ENCODE results near the gene HERPUD2.
"Not testable (repeated sequence)": the region's sequence is repeated elsewhere in the genome, so short reads cannot be mapped to it uniquely, and the experiment has no call there.

Gene HERPUD2

DNA sequence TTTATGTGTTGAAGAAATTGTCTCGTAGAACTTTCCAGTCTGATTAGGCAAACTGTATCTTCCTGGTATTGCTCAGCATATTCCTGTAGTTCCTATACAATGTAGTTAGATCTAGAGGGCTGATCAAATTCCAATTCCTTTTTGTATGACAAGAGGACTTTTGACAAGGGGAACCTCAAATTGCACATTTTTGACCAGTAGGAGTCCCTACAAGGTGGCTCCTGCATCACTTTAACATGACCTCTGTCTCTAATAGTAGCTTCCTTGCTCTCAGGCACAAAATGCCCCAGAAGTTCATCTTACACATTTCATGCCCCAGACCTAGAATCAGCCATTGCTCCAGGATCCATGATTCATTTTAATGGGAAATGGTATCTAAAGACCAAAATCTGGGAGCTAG lies 18.7 kb downstream of the HERPUD2 start:
- DNase-seq = no peak

DNA sequence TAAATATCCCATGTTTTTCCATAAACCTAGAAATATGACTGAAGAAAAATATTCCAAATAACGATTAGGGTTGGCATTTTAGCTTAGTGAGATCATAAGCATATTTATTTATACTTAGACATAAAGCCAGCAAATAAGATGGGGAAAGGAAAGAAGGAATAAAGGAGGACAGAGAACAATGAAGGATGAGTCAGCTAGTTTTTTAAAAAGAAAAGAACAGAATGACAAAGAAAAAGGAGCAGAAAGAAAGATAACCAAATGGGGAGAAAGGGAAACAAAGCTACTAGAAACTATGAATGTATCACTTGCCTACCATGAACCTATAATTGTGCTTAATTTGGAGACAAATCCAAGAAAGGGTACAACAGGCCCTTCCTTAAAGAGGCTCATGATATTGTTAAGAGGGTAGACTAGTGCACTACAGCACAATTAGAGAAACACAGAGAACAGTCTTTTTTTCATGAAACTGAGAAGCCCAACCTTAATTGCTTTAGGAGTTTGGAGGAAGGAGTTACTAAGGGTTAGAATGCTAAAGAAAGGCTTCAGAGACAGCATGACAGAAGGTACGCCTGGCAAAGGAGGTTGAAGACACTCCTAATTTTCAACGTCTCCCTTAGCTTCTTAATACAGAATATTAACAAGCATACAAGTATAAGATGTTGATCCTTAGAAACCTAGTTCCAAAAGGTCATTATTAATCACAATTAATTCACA lies 23.9 kb downstream of the HERPUD2 start:
- DNase-seq = no peak

DNA sequence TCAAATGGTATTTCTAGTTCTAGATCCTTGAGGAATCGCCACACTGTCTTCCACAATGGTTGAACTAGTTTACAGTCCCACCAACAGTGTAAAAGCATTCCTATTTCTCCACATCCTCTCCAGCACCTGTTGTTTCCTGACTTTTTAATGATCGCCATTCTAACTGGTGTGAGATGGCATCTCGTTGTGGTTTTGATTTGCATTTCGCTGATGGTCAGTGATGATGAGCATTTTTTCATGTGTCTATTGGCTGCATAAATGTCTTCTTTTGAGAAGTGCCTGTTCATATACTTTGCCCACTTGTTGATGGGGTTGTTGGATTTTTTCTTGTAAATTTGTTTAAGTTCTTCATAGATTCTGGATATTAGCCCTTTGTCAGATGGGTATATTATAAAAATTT lies 34.5 kb downstream of the HERPUD2 start:
- DNase-seq = not testable (repeated sequence)

DNA sequence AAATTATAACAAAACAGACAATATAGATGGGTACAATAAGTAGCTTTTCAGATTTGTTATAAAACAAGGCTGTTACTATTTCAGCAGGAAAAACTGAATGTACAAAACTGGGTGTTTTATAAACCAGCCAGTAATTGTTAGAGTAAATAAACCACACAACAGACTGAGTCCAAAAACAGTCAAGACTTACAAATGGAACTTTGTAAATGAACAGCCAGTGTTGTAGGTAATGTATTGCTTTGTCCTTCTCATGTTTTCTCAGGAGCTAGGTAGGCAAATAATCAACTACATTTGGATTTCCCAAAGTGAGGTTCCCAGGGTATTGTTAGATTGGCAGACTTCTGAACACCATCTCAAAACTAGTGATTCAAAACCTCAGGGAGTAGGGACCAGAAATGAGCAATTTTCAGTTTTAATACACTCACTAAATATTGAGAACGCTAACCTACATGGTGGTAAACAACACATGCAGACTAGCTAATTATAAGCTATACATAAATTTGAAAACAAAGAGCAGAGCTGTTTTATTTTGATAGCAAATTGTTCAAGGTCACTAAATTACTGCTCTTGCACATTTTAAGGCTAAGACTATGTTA lies 36.2 kb downstream of the HERPUD2 start:
- no peak for DNase-seq

DNA sequence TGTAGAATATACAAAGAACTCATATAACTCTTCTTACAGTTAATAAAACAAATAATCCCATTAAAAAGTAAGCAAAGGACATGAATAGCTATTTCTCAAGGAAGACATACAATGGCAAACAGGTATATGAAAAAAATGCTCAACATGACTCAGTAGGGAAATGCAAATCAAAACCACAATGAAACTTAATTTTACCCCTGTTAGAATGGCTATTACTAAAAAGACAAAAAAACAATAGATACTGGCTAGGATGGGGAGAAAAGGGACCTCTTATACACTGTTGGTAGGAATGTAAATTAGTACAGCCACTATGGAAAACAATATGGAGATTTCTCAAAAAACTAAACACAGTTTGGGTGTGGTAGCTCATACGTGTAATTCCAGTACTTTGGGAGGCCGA lies 37.8 kb downstream of the HERPUD2 start:
- no peak for DNase-seq

DNA sequence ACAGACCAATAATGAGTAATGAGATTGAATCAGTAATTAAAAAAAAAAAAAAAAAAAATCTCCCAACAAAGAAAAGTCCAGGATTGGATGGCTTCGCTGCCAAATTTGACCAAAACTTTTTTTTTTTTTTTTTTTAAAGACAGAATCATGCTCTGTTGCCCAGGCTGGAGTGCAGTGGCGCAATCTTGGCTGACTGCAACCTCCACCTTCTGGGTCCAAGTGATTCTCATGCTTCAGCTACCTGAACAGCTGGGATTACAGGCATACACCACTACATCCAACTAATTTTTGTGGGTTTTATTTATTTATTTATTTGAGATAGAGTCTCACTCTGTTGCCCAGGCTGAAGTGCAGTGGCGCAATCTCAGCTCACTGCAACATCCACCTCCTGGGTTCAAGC lies 40.4 kb downstream of the HERPUD2 start:
- not testable (repeated sequence) for DNase-seq

DNA sequence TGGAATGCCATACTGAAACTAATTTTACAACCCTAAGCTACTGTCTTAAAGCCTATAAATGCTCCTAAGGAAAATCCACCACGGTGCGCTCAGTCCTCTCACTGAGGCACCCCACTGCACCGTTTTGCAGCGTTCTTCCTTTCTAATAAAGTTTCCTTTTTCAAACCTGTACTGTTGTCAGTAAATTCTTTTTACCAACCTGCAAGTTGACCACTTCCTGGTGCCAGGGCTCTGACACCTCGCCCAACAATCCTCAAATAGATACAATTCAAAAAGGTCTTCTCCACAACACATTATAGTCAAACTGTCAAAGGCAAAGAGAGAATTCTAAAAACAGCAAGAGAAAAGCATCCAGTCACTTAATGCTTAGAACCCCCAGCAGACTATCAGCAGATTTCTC lies 42.8 kb downstream of the HERPUD2 start:
- no peak for DNase-seq

DNA sequence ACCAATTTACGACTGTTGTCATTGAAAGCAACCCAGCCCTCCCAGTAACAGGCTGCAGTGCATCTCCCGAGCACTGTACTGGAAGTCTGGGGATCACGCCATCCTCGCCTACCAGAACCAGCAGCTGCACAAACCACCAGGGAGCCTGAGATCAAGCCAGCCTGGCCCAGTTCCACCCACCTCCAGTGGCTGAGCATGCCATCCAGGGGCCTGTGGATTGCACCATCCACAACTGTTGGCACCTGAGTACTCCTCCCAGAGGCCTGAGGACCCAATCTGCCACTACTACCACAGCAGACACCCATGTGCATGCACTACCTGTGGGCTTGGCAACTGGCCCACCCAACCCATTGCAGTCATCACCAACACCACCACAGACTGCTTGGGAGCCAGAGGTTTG lies 44.2 kb downstream of the HERPUD2 start:
- no peak for DNase-seq

DNA sequence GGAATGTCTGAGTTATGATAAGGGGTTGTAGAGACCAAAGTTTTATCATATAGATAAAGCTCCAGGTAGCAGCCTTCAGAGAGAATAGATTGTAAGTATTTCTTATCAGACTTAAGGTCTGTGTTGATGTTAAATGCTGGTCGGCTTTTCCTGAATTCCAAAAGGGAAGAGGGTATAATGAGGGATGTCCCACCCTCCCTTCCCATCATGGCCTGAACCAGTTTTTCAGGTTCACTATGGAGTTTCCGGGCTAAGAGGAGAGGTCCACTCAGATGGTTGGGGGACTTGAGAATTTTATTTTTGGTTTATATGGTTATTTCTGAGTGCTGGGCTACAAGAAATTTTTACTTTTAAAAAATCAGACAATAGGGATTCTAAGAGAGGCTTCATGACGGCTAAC lies 45.2 kb downstream of the HERPUD2 start:
- DNase-seq = no peak

DNA sequence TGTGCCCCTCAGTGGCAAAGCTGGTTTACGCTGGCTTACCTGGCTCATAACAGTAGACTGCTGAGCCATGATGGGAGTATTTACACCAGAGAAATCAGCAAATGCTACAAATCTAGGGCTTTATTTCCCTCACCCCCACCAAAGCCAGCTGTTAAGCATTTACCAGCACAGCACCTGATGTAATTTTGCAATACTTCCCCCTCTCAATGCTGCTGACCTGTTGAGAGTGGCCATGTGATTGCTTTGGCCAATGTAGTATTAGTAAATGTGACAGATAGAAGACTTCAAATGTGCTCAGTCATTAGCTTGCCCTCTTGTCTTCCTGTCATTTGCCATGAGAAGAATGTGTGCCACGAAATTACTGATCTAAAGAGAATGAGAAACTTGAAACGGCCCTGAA lies 46.6 kb downstream of the HERPUD2 start:
- DNase-seq = no peak

DNA sequence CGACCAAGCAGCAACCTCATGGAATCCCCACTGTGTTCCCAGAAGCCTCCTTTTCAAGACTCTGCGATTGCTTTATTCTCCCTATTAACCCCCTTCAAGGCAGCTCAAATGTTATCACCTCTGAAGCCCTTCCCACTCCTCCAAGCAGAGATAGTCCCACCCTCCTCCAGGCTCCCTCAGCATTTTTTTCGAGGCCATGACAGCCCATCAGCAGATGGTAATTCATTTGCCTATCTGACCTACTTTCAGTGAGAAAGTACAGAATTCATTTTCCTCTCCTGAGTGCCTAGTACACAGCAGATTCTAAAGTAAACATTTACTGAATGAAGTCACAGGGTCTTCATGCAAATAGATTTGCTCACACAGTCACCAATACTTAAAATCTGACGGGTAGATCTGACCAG lies 47.8 kb downstream of the HERPUD2 start:
- DNase-seq = no peak

DNA sequence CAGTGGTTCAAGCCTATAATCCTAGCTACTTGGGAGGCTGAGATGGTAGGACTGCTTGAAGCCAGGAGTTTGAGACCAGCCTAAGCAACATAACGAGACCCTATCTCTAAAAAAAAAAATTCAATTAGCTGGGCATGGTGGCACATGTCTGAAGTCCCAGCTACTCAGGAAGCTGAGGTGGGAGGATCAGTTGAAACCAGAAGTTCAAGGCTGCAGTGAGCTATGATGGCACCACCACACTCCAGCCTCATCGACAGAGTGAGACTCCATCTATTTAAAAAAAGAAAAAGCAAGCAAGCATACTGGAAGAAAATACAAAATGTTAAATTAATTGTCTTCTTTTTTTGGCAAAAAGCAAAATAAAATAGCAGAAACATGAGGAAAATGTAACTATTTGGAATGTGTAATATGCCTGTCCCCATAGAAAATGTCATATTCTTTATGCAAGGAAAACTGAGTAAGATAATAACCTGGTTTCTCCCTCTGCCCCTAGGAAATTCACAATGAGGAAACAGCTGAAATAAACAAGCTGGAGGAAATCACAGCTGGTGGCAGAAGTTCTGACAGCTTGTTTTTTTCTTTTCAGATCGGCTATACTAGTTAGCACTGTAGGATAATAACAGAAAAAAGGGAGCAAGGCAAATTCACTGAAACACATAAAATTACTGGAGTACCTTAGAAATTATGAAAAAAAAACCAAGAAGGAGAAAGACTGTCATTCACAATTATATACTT lies 48.5 kb downstream of the HERPUD2 start:
- no peak for DNase-seq

DNA sequence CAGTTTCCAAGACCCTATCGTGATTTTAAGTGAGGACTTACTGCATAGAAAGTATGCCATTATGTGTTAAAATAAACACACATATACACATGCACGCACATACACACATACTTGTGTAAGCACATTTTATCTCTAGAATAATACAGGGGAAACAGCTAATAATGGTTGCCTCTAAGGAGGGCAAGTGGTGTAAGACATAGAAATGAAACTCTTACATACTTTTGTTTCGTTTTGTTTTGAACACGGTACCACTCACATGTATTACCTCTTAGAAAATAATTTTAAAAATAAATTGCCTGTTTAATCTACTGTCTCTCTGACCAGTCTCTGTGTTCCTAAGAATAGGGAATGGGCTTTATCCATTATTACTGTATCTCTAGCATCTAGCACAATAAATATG lies 49.2 kb downstream of the HERPUD2 start:
- DNase-seq = no peak

DNA sequence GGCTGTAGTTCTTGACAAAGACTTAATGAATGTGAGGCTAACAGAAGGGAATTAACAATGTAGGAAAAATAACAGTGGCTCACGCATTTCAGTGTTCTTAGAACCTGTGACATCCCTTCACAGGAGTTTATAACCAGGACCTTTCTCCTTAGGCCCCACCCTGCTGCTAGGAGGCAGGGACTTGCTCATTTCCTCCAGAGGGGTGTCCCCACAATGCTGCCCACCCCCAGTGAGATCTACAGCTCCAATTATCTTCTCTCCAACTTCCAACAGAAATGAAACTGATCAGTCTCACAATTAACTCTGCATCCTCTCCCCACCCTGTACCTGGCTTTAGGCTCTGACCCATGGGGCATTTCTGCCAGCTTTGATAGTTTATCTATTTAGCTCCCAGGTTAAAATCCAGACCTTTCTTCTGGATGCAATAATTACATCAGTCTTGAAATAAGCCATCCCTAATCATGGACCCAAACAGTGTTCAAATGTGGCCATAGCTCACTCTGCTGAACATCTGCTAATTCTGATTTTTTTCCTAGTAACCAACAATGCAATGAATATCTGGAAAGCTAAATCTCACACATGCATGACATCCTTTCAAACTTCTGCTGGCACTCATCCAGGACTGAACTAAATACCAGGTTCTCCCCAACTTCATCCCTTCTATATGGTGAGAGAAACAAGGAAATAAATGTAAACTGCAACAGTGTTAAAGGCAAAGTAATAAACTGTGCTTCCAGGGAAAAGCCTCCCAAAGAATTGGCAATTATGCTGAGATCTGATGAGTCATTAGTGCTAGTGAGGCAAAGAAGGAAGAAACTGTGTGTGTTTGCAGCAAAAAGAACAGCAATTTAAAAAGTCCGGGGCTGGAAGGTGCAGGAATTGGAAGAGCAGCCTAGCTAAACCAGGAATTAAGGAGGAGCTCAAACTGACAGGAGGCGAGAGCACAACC lies 64.6 kb downstream of the HERPUD2 start:
- DNase-seq = no peak

DNA sequence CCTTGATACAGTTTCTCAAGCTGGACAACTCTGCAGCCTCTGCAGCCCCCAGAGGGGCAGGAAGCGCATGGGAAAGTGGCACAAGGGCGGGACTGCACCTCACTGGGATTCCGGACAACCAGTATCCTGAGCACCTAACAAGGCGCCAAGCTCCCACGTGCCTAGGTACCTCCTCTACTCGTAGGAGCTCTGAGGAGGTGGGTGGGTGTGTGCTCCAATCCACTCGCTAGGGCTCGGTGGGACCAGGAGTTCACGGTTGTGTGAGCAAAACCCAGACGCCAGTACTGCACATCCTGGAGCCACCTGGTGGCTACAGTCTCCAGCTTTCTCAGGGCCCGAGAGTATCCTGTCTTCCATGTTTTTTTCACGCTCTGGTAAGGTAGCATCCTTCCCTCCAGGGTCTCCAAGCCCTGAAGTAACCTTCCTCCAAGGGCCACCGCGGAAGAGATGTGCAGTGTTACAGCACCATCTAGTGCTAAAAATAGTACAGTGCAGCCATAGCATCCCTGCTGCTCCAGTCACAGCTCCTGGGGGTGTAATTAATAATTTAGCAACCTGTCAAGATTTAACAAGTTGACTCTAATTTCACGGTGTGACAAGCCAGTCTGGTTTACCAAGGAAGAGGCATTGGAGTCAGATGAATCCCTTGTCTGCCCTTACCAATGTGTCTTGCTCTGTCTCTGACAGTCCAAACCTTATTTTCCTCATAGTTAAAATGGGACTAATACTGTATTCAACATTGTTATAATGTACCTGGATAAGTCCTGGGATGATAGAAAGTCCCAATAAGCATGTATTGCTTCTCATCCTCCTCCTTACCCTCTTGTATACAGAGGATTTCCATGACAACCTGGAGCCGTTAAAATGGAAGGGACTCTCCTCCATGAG lies 70.4 kb downstream of the HERPUD2 start:
- DNase-seq = no peak

DNA sequence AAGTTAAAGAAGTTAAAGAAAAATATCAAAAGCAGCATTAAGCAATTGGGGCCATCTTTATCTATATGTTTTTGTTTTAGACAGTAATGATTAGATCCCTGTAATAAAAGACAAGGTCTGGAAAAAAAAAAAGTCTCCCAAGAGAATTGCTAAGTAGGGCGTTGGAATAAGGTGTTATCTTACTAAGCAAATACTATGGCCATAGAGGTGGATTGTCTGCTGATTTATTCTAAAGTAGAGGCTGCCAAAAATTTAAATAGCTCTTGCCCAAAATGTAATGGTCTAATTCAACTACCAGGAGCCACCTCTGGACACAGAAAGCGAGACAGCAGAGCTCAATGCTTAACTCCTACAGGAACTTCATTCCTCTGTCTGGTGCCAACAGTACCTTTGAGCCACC lies 71.6 kb downstream of the HERPUD2 start:
- no peak for DNase-seq

DNA sequence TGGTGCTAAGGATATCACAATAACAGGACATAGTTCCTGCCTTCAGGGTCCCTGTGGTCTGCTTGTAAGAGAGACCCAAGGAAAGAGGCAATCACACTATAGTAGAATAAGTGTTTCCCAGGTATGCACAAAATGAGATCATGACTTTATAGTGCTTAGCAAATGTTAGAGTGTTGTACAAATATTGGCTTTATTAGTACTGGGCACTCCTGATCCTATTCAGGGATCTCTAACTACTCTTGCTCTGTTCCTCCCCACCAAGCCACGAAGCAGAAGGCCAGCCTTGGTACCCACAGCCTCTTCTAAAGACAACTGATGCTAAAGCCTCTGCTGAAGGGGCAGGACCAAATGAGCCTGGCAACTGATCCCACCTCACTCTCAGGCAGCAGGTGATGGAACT lies 75.1 kb downstream of the HERPUD2 start:
- DNase-seq = no peak

DNA sequence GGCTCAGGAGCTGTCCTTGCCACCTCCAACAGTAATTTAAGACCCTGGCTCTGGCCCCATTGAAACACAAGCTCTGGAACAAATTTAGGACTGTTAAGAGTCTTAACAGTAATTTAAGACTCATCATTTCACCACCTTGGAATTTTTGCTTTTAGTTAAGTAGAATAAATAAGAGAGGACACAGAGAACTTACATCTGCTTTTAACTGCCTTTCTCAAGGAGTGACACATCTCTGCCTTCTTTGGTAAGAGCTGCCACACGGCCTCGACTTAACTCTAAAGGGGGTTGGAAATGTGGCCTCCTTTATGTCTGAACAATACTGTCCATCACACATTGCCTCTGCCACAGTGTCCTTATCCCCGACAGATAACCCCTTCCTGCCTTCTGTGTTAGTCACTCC lies 77.9 kb downstream of the HERPUD2 start:
- no peak for DNase-seq

DNA sequence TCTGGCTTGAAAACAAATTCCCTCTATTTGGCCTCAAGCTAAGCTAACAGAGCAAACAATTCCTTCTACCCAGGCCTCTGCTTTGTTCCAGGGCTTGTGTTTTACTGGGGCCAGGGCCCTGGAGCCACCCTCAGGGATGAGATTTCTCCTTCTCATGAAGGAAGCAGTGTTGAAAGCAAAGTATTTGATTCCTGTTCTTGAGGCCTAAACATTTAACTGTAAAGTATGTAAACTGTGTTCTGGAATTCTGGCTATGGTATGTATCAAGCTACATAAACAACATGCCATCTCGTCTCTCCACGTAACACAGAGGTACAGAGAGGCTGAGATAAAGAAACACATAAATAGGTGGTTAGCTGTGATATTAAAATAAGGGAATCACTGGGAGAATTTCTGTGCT lies 81.8 kb downstream of the HERPUD2 start:
- DNase-seq = no peak

DNA sequence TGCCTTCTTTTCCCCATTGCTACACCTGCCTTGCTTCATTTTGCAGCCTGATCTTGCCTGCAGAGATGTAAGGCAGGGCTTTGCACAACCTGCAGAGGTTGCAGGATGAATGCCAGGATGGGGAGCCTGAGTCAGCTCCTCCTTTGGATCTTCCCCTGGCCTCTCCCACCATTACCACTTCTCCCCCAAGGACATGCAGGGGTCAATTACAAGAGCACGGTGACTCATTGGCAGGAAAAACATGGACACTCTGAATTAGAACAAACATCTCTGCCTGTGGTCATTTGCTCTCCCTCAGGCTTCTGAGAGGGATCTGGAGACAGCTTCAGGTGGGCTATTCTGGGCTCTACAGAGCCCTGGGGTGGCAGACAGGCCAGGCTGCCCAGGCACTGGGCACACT lies 89.2 kb downstream of the HERPUD2 start:
- no peak for DNase-seq

DNA sequence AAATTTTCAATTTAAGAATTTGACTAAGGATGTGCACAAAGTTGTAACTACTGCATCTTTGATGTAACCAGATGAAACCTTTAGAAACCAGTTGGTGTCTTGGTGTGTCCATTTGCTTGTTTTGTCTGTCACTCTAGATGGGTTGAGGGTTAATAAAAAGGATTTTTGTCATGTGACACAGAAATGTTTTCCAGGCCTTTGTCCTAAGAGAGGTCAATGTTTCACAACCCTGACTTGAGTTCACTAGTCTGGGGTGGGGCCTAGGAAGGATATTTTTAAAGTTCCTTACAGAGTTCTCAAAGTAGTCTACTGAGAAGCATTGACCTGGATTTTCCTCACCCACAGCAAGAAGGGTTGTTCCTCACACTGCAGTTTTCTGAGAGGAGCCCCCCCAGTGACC lies 90.3 kb downstream of the HERPUD2 start:
- DNase-seq = no peak

DNA sequence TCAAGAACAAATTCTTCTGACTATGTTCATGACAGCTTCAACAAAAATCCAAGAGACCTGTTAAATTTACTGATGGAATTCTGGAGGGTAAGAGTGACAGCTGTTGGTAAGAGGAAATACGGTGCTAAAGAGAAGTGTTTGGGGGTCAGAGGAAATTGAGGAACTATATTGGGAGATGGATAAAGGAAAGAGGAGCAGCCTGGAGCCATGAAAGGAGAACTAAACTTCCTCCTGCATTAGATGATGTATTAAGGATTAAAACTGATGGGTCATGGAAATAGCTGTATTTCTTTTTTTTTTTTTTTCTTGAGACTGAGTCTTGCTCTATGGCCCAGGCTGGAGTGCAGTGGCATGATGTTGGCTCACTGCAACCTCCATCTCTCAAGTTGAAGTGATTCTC lies 95.3 kb downstream of the HERPUD2 start:
- no peak for DNase-seq
